OCI-LY3 (cell line): ENCODE measurements around the gene CPOX.

Experiments used
- H2AFZ ChIP-seq: fragments of 200-600, 300-600 bp; shearing (Covaris generic); 2 replicates; pipeline ENCODE4 v1.6.0; 2014; ENCODE audit warnings: antibody characterized with exemption, low read depth, low read length
- H3K27ac ChIP-seq: fragments of 200-600, 300-600 bp; sonication (generic); 2 replicates; pipeline ENCODE4 v1.5.1; 2014; ENCODE audit warnings: mild to moderate bottlenecking, low read length, moderate library complexity, mixed read lengths
- H3K27me3 ChIP-seq: fragments of 200-600, 300-600 bp; sonication (generic); 2 replicates; pipeline ENCODE4 v1.6.1; 2014; ENCODE audit warnings: low read depth, low read length, mixed read lengths
- H3K36me3 ChIP-seq: fragments of 200-600, 300-600 bp; sonication (generic); replicated peaks from 2 replicates; pipeline ENCODE3; 2014; ENCODE audit warnings: low read depth, low read length, mixed read lengths
- H3K4me1 ChIP-seq: fragments of 300-600, 200-600 bp; sonication (generic); 2 replicates; pipeline ENCODE4 v1.6.1; 2014; ENCODE audit warnings: low read length, mixed read lengths
- H3K4me2 ChIP-seq: fragments of 200-600, 300-600 bp; sonication (generic); 2 replicates; pipeline ENCODE4 v1.6.1; 2014; ENCODE audit warnings: low read length, mixed read lengths
- H3K4me3 ChIP-seq: fragments of 300-600, 200-600 bp; sonication (generic); 2 replicates; pipeline ENCODE4 v1.5.1; 2014; ENCODE audit warnings: antibody characterized with exemption, mild to moderate bottlenecking, low read length, moderate library complexity
- H3K79me2 ChIP-seq: fragments of 300-600, 200-600 bp; shearing (Covaris generic); 2 replicates; pipeline ENCODE4 v1.6.1; 2014; ENCODE audit warnings: mild to moderate bottlenecking, low read length, mixed read lengths
- H3K9ac ChIP-seq: fragments of 300-600, 200-600 bp; shearing (Covaris generic); 2 replicates; pipeline ENCODE4 v1.6.0; 2014; ENCODE audit warnings: mild to moderate bottlenecking, low read length, moderate library complexity
- H3K9me3 ChIP-seq: fragments of 200-600, 300-600 bp; shearing (Covaris generic); 2 replicates; pipeline ENCODE4 v1.6.1; 2014; ENCODE audit warnings: low read length, mixed read lengths; ENCODE audit not compliant: insufficient read depth
- H4K20me1 ChIP-seq: fragments of 200-600, 300-600 bp; sonication (generic); 2 replicates; pipeline ENCODE4 v1.6.1; 2016; ENCODE audit warnings: low read length, mixed read lengths; ENCODE audit not compliant: insufficient read depth
- EZH2phosphoT487 ChIP-seq: fragments of 200-600 bp; shearing (Covaris generic); IDR thresholded peaks from 2 replicates; pipeline ENCODE4 v1.6.1; 2018; ENCODE audit warnings: antibody characterized with exemption, mixed run types, low read depth
- TF ChIP-seq, protein P1 (sequence below): fragments of 200-600, 300-600 bp; sonication (generic); IDR thresholded peaks from 2 replicates; pipeline ENCODE4 v1.5.1; 2014; ENCODE audit warnings: antibody characterized with exemption, low read length, low read depth

CPOX gene

DNA sequence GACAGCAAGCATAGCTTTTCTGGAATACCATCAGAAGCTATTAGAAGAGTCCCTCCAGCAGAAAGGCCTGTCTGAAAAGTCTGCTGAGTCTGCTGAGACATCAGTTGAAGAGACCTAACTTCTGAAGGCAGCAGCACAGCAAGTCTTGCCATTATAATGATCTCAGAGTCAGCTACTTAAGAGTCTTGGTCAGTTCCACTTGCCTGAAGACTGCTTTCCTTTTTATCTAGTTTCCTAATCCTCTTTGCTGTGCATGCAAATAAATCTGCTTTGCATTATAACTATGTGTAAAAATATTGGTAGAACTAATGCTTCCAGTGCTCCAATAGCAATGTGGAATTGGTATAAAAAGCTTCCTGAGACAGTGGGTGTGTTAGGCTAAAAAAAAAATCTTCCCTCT is 34.9 kb upstream of the CPOX start:
- Histone ChIP-seq H2AFZ (no peak overlapping the region), H3K9me3 (no peaks in the 10 kb centered on the region), H3K27me3 (no peaks in the 10 kb centered on the region), H3K4me3 (no peak overlapping the region), H3K79me2 (no peaks in the 10 kb centered on the region), H4K20me1 (no peaks in the 10 kb centered on the region), H3K4me1 (no peaks in the 10 kb centered on the region), H3K9ac (no peak overlapping the region), H3K4me2 (no peak overlapping the region), H3K36me3 (no peaks in the 10 kb centered on the region), H3K27ac (no peak overlapping the region)
- TF ChIP-seq, protein P1, sequence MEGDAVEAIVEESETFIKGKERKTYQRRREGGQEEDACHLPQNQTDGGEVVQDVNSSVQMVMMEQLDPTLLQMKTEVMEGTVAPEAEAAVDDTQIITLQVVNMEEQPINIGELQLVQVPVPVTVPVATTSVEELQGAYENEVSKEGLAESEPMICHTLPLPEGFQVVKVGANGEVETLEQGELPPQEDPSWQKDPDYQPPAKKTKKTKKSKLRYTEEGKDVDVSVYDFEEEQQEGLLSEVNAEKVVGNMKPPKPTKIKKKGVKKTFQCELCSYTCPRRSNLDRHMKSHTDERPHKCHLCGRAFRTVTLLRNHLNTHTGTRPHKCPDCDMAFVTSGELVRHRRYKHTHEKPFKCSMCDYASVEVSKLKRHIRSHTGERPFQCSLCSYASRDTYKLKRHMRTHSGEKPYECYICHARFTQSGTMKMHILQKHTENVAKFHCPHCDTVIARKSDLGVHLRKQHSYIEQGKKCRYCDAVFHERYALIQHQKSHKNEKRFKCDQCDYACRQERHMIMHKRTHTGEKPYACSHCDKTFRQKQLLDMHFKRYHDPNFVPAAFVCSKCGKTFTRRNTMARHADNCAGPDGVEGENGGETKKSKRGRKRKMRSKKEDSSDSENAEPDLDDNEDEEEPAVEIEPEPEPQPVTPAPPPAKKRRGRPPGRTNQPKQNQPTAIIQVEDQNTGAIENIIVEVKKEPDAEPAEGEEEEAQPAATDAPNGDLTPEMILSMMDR = no peak
- TF ChIP-seq EZH2phosphoT487 = no peak

GRCh38 chr3:98626151-98626550 is 32.7 kb upstream of the CPOX start:
- Histone ChIP-seq H2AFZ (no peak overlapping the region), H3K36me3 (no peaks in the 10 kb centered on the region), H3K27ac (no peak overlapping the region), H3K4me1 (no peaks in the 10 kb centered on the region), H3K4me3 (no peak overlapping the region), H3K79me2 (no peaks in the 10 kb centered on the region), H3K27me3 (no peaks in the 10 kb centered on the region), H3K4me2 (no peak overlapping the region), H3K9ac (no peak overlapping the region), H4K20me1 (no peaks in the 10 kb centered on the region), H3K9me3 (no peaks in the 10 kb centered on the region)
- TF ChIP-seq, protein P1 = no peak
- TF ChIP-seq EZH2phosphoT487 = no peak

GRCh38 chr3:98623572-98624280 is 30.3 kb upstream of the CPOX start:
- Histone ChIP-seq H3K4me3 (no peak overlapping the region), H3K27ac (no peak overlapping the region)

GRCh38 chr3:98617841-98618240 is 24.4 kb upstream of the CPOX start:
- no peak for TF ChIP-seq EZH2phosphoT487
- TF ChIP-seq, protein P1 = no peak
- H3K9ac ChIP-seq = no peak overlapping the region
- H3K9me3 ChIP-seq = no peaks in the 10 kb centered on the region
- no peak overlapping the region for H2AFZ ChIP-seq
- H4K20me1 ChIP-seq = no peaks in the 10 kb centered on the region
- no peaks in the 10 kb centered on the region for H3K79me2 ChIP-seq
- peaks cover 9% of the 10 kb centered on the region for H3K4me1 ChIP-seq
- H3K4me3 ChIP-seq = no peak overlapping the region
- no peaks in the 10 kb centered on the region for H3K36me3 ChIP-seq
- H3K27ac ChIP-seq = no peak overlapping the region
- no peak overlapping the region for H3K4me2 ChIP-seq
- H3K27me3 ChIP-seq = no peaks in the 10 kb centered on the region

More at GRCh38 chr3:98623572-98624280, 30.3 kb upstream of the CPOX start:
- Histone ChIP-seq H3K9me3 (no peaks in the 10 kb centered on the region), H3K27me3 (no peaks in the 10 kb centered on the region), H3K4me1 (no peaks in the 10 kb centered on the region), H3K9ac (no peak overlapping the region), H3K4me2 (no peak overlapping the region), H3K36me3 (no peaks in the 10 kb centered on the region), H2AFZ (no peak overlapping the region), H4K20me1 (no peaks in the 10 kb centered on the region), H3K79me2 (no peaks in the 10 kb centered on the region)
- TF ChIP-seq EZH2phosphoT487 = no peak
- TF ChIP-seq, protein P1 = no peak
